GM19025 (cell line): Measurements from ENCODE around the gene NOX5.
"Not testable (repeated sequence)": the region's sequence is repeated elsewhere in the genome, so short reads cannot be mapped to it uniquely, and the experiment has no call there.

Source experiments
- ATAC-seq: cut with Tn5 transposase; IDR thresholded peaks from one replicate; pipeline ENCODE4 v1.9.1; 2021; ENCODE audit warnings: mild to moderate bottlenecking, low read depth, moderate library complexity; ENCODE audit not compliant: unreplicated experiment

The NOX5 gene

DNA sequence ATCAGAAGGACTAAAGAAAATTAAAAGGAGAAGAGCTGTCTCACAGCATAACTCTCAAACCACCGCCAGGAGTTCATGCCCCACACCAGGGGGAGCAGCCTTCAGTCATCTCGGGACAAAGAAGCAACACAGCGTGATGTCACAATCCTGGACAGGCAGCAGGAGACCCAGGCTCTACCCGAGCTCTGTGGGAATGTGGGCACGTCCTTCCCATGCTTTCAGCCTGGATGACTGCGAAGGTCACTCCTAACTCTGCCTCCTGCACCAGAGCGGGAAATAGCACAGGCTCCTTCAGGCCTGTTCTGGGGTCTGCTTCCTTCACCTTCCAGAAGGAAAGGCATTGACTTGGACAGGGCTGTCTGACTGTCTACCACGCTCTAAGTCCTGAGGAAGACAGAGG lies 31.3 kb downstream of the NOX5 start:
- no peak for ATAC-seq

DNA sequence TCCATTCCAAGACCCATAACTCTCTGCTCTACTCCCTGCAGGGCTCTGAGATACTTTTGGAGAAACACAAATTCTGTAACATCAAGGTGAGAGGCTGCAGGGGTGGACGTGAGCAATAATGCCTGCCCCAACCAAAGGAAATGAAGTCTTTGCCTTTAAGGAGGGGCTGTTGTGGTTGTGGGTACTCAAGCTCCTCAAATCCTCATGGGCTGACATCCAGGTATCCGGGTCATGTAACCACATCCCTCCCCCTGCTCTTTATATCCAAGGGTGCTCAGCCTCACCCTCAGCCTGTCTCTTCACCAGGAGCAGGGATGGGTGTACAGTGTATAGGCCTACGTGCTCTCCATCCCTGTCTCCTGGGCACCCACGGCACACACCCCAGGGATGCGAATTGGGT lies 32.3 kb downstream of the NOX5 start:
- ATAC-seq: no peak

DNA sequence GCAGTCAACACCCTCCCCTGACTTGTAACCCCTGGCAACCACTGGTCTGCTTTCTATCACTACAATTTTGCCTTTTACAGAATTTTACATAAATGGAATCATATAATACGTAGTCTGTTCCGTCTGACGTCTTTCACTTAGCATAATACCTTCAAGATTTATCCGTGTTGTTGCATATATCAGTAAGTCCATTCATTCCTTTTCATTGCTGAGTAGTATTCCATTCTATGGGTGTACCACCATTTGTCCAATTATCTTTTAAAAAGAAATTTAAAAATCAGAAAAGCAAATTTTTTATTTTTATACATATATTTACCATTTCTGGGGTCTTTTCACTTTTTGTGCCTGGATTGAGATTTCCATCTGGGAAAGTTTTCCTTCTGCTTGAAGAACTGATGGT lies 35.5 kb downstream of the NOX5 start:
- ATAC-seq: no peak

DNA sequence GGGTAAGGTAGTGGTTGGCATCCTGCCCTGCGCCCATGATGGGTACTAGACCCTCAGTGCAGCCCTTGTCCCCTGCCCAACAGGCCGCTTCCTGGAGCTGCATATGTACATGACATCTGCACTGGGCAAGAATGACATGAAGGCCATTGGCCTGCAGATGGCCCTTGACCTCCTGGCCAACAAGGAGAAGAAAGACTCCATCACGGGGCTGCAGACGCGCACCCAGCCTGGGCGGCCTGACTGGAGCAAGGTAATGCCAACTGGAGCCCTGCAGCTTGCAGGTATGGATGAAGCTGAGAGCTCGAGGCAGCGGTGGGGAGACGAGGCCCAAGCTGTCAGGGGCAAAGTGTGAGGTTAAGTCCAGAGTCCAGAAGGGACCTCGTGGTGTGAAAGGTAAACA lies 40.8 kb downstream of the NOX5 start:
- no peak for ATAC-seq

DNA sequence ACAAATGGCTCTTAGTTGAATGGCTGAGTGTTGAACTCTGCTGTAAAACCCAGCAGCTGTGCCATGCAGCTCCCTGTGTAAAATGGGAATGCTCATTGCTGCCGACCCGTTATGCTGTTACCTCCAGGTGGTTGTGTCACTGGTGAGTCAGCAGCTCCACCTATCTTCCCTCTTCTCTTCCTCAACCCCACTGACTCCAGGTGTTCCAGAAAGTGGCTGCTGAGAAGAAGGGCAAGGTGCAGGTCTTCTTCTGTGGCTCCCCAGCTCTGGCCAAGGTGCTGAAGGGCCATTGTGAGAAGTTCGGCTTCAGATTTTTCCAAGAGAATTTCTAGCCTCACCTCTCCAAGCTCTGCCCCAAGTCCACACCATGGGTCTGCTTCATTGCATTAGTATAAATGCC lies 41.9 kb downstream of the NOX5 start:
- no peak for ATAC-seq

DNA sequence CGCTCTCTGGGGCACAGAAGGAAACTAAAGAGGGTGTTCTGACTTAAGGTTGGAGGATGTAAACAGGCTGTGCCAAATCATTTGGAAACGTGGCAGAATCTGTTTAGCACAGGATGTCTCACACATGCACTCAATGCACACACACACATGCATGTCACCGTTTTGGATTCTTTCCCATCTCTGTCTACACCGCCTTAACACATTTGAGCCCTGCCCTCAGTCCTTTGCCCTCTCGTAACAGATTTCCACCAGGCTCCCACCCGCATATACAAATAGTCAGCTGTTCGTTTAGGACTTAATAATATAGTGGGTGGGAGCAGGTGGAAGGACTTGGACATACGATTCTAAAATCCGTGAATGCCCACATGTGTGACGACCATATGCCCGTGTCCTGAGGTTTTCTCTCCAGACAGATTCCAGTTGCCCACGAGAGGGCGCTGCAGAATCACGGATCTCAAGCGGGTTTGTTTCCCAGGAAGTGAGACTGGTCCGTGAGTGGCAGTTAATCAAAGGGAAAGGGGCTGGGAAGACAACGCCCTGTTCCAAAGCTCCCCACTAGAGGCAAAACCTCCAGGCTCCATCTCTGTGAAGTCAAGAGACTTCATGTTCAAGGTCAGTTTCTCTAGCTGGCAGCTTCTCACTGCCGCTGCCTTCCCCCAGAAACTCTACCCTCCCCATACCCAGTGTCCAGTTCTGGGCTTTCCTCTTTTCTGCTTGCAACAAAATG lies 44.5 kb downstream of the NOX5 start:
- no peak for ATAC-seq

DNA sequence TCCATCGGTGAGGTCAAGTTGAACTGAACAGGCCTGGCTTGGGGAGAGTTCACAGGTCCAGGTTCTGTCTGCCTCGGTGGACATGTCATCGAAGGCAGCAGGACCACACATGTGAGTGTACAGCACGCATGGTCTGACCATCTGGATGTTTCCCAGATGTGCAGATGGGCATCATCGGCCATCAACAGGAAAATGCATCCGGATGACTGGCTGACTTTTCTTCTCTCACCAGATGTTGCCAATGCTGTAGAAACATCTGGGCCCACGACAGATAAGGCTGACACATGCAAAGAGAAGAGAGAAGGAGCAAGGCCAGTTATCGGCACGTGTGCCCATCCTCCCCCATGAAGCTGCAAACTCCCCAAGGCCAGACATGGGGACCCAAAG lies 45.1 kb downstream of the NOX5 start:
- ATAC-seq: no peak

DNA sequence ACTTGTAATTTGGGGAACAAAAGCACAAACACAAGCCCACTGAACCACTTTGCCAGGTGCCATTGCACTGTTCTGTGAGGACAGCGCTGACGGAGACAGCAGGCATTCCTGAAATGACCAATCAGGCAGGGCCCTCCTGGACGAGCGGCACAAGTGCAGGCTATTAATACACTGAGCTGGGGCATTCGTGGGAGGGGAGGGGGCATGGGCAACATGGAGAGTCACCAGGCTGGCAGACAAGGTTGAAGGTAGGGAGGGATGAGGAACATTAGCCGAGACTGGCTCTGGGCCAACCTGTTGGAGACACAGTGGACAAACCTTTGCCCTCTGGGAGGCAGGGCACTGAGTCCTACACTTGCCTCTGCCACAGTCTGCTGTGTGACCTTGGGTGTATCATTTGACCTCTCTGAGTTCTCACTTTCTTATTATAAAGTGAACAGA lies 45.6 kb downstream of the NOX5 start:
- no peak for ATAC-seq

DNA sequence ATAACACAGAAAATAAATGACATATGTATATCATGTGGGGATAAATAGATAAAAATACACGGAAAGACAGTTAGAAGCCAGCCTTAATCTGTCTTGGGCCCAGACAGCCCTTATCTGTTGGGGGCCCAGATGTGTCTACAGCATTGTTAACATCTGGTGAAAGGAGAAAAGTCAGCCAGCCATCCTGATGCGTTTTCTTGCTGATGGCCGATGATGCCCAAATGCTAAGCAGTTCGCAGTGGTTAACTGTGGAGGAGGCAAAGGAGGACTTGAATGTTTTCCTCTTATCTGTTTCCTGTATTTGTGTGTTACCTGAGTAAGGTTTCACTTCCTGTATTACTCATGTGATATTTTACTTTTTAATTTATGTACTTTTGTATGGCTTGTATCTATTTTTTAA lies 46.2 kb downstream of the NOX5 start:
- ATAC-seq: no peak

DNA sequence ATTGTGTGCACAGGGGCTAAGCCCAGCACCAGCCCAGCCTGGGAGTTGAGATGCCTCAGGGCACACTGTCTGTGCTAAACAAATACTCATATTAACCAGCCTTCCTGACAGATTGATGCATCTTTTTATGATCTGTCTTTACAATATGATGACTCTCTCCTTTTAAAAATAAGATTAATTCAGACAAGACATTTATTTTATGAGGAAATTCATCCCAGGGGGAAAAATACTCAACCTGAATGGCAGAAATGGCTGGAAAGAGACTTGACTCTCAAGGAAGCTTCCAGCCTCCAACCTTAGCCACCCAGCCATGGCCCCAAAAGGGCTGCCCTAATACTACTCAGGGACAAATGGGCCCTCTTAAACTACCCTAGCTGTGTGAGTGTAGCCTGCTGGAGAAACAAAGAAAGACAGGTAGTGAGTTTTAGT lies 46.9 kb downstream of the NOX5 start:
- no peak for ATAC-seq

DNA sequence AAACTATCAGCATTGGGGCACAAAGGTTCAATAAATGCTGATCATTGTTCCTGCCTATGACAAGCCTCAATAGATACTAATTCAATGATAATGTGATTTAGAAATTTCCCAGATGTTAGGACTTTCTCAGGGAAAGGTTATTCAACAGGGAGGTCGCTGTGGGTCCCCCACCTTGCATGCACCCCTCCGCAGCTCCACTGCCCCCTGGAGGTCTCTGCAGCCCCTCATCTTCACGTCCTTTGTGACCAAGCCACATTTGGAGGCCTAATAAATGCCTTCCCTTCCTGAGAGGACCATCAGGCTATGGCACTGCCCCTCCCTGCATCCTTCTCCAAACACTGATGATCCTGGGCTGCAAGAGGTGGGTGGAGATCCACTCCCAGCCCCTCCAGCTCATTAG lies 50.2 kb downstream of the NOX5 start:
- no peak for ATAC-seq

DNA sequence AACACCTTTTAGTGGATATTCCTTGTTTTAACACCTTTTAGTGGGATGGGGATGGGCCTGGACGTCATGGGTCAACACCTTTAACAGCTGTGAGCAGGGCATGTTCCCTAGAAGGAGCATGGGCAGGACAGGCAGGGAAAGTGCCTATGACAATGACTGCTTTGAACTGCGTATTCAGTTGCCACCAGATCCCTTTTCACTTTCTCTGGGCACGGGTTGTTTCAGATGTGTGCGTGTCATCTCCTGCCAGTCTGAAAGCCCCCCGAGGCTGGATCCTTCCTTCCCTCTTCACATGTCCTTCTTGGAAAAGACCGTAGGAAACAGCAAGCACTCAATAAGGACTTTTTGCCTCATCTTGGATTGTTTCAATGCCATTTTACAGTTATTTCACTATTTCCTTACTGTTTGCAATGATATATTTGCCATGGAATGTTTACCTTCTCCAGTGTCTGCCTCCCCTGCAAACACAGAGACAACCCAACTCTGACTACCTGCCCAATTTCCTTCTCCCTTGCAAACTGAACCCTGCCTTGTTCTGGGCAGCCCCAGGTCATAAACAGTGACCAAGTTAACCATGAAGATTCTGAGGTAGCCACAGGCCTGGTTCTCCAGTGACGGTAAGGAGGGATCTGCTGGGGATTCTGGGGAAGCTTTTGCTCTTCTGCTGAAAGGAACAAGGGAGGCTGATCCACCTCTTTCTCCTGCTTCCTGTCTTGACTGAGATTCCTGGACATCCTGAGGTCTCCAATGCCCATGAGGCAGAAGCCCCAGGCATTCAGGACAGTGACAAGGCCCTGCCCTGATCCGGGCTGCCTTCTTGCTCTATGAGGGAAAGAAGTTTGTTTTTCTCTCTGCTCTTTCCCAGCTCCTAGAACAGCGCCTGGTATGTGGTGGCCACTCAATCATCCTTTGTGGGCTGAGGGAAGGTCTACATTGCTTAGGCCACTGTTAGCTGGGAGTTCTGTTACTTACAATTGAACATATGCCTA lies 51.8 kb downstream of the NOX5 start:
- no peak for ATAC-seq

DNA sequence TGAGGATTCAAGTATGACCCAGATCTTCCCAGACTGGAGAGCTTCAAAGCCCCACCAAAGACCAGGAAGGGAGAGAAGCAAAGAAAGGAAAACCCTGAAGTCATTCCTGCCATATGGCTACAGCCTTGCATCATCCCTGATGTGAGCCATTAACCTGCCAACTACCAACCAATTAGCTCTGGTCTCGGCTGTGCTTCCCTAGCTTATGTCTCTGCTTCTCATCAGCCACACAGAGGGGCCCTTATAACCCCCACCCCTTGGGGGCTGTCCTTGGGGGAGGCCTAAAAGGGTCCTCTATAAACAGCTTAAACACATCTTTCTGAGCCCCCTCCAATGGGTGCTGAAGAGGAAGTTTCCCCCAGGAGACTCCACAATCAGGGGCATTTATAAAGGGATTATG lies 52.8 kb downstream of the NOX5 start:
- ATAC-seq: no peak

DNA sequence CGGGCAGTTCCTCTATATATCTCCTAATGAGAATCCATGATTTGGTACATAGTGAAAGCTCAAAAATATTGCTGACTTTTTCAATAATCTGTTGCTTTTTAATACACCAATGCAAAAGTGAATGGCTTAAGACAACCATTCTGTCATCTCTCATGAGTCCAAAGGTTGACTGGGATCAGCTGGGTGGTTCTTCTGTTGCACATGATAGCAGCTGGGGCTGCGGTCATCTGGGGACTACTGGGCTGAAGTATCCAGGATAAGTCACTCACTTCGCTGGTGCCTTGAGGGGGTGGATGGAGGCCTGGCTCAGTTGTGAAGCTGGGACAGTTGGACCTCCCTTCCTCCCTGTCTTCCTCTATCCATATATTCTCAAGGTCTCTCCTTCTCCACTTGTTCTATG lies 53.7 kb downstream of the NOX5 start:
- ATAC-seq: no peak

DNA sequence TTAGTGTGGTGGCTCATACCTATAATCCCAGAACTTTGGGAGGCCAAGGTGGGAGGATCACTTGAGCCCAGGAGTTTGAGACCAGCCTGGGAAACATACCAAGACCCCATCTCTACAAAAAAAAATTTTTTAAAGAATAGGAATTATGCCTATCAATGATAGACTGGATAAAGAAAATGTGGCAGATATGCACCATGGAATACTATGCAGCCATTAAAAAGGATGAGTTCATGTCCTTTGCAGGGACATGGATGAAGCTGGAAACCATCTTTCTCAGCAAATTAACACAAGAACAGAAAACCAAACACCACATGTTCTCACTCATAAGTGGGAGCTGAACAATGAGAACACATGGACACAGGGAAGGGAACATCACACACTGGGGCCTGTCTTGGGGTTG lies 54.8 kb downstream of the NOX5 start:
- ATAC-seq: not testable (repeated sequence)

DNA sequence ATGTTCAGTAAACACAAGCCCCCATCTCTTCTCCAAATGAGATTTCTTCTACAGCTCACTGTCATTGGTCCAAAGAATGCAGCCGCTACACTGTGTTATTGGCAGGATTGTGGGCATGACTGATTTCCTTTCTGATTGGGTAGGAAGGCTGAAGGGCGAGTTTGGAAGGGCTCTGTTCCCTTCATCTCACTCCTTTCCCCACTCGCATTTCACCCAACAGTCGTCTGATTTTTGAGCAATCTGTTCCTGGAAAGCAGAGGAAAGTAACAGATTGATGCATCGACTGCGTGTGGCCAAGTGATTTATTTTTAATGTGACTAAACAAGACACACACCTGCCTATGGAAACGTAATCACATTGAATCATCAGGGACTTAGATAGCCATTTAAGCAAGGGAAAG lies 55.5 kb downstream of the NOX5 start:
- ATAC-seq: no peak

DNA sequence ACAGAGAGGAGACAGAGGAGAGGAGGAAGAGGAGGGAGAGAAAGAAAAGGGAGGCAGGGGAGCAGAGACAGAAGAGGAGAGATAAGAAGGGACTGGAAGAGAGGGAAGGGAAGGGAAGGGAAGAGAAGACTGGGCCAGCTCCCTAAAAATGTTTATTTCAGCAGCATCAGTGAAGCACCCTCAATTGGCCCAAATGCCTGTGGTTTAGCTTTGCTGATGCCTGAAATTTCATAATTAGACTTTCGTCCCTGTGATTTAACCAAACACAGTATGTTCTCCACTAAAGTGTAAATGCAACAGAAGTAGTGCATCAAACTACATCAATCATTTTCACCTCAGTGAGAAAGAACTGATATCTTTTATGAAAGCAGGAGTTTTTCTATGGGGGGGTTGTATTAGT lies 55.9 kb downstream of the NOX5 start:
- ATAC-seq: no peak

DNA sequence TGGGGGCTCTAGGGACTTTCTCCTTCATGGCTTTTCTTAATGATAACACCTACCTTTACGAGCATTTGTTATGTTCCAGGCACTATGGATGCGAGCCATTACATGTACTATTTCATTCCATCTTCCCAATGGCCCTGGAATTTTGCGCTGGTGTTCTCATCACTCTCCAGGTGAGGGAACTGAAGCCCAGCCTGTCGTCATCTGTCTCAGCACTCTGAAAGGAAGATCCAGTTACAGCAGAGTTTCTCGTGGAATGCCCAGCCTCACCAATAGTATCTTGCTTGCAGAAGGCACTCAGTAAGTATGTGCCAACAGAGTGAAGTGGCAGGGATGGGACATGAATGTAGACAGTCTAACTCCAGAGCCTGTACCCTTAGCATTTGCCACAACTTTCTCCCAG lies 56.8 kb downstream of the NOX5 start:
- ATAC-seq: no peak

DNA sequence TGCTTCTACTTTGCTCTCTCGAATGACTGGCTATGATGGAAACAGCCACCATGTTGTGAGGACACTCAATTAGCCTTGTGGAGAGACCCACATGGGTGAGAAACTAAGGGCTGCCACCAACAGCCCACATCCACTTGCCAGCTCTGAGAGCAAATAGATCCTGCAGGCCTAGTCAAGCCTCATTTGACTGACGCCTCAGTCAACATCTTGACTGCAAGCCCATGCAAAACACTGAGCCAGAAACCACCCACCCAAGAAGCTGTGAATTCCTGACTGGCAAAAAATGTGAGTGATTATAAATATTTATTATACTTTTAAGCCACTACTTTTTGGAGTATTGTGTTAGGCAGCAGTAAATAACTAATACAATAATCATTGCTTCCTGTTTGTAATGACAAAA lies 58.4 kb downstream of the NOX5 start:
- no peak for ATAC-seq

DNA sequence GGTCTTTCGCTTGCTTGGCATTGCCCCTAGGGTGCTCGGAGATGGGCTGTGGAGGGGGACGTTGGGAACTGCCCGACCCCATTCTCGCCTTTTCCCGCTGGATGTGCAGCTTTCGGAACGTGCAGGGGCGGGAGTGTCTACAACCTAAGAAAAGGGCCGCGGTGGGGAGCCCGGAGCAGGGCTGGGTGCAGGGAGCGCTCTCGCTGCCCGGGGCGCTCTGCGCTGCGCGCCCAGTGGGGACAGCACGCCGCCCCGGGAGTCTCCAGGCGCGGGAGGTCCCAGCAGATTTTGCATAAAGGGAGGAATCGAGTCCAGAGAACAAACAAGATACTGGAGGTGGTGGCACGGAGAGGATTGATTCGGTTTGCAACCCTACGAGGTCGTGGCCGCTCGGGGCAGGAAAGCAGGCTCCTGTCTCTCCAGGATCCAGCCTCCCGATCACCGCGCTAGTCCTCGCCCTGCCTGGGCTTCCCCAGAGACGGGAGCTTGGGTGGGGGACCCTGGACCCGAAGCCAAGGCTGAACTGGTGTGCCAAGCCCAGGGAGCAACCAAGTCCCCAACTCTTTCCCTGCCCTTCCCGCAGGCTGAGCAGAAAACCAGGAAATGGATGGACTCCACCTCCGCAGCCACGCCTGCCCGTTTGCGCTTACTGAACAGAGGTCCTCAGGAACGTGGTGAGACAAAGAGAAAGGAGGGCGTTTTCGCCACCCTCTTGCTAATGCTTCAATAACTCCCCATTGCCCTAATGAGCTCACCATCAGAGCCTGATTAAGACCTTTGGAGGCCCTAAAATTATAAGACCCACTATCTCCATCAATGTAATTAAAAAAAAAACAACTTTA lies 59.7 kb downstream of the NOX5 start:
- ATAC-seq: no peak

DNA sequence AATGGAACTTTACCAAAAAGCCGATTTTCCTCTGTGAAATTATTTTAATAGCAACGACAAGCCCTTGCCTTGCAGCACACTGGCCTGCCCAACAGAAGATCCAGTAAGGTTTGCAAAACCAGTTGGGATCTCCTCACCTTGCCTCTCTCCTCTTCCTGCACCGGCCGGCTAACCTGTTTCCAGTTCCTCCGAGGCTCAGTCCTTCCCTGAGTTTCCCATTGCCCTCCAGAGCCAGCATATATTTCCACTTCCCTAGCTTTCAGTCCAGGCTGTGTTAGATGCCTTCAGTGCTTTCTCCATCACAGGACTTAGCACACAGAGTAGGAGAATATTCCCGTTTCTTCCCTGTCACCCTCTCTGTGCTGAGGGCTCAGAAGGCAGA lies 60.3 kb downstream of the NOX5 start:
- ATAC-seq: no peak
